22Rv1 (cell line): ENCODE measurements around the gene ATG9B.

Experiments
- H3K27ac ChIP-seq: fragments of 450-650 bp; 2 replicates; pipeline ENCODE4 v1.5.1; 2017
- ZFX ChIP-seq: fragments of 450-650 bp; IDR thresholded peaks from 2 replicates; pipeline ENCODE4 v1.6.1; 2017; ENCODE audit warnings: antibody characterized with exemption, borderline replicate concordance
- TF ChIP-seq, protein P1 (sequence below): fragments of 450-650 bp; IDR thresholded peaks from 2 replicates; pipeline ENCODE4 v1.5.1; 2017; ENCODE audit warnings: mild to moderate bottlenecking

ATG9B gene

DNA sequence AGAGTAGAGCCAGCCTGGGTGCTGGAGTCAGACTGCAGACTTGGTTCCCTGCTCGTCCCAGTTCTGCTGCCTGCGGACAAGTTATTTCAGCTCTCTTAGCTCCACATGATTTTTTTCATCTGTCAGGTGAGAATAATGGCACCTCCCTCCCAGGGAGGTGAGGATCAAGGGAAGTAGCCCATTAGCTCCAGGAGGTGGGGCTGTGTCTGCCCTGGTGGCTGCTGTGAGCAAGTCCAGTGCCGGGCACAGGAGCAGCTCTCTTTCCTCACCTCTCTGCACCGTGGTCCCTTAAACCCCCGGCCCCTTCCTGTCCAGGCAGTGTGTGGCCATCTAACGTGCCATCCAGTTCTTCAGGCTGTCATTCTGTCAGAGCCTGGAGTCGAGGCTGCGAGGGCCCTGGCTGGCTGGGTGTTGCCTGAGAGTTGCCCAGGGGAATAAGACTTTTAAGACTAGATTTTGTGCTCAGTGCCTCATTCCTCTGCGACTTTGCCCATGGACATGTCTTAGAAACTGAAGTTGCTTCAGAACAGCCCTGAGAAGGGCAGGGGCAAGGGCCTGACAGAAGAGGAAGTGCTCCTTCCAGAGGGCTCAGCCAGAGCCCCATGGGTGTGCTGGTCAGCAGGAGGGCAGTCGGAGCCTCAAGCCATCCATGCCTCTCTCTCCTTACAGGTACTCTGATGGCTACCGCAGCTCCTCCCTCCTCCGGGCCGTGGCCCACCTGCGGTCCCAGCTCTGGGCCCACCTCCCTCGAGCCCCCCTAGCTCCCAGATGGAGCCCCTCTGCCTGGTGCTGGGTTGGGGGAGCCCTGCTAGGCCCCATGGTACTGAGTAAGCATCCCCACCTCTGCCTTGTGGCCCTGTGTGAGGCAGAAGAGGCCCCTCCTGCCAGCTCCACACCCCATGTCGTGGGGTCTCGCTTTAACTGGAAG lies 8.9 kb upstream of the ATG9B start:
- no peak overlapping the region for H3K27ac ChIP-seq

DNA sequence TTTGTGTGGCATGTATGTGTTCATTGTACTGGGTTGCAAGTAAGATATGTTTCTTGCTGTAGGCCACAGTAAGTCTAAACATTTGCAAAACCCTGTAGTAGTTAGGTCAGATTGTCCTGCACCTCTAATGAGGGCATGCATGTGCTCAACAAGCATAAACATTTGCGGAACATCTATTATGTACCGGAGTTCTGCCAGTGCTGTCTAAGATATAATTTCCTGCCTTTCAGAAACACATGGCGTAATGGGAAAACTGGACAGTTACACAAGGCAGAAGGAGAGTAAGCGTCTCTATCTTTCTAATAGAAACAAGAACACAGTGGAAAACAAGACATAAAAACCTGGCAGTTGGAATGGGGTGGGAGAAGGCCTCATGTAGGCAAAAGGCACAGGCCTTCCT lies 6.7 kb upstream of the ATG9B start:
- no peak overlapping the region for H3K27ac ChIP-seq
- no peak for TF ChIP-seq ZFX
- TF ChIP-seq, protein P1, sequence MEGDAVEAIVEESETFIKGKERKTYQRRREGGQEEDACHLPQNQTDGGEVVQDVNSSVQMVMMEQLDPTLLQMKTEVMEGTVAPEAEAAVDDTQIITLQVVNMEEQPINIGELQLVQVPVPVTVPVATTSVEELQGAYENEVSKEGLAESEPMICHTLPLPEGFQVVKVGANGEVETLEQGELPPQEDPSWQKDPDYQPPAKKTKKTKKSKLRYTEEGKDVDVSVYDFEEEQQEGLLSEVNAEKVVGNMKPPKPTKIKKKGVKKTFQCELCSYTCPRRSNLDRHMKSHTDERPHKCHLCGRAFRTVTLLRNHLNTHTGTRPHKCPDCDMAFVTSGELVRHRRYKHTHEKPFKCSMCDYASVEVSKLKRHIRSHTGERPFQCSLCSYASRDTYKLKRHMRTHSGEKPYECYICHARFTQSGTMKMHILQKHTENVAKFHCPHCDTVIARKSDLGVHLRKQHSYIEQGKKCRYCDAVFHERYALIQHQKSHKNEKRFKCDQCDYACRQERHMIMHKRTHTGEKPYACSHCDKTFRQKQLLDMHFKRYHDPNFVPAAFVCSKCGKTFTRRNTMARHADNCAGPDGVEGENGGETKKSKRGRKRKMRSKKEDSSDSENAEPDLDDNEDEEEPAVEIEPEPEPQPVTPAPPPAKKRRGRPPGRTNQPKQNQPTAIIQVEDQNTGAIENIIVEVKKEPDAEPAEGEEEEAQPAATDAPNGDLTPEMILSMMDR, result no peak

More for the DNA sequence above, 8.9 kb upstream of the ATG9B start:
- TF ChIP-seq, protein P1, result no peak
- TF ChIP-seq ZFX, result no peak

DNA sequence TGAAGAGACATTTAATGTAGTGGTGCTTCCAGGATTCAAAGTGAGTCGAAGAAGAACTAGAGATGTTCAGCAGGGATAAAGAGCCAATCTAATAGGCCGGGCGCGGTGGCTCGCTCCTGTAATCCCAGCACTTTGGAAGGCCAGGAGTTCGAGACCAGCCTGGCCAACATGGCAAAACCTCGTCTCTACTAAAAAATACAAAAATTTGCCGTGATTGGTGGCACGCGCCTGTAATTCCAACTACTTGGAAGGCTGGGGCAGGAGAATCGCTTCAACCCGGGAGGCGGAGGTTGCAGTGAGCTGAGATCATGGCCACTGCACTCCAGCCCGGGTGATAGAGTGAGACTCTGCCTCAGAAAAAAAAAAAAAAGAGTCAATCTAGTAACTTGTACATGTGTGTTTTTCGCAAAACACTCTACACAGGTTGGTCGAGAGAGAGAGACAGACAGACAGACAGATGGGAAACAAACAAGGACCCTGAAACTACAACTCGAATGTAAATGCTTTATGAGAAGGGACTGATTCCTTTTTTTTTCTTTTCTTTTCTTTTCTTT lies 4.7 kb upstream of the ATG9B start:
- H3K27ac ChIP-seq, result peak overlapping the region; percentile 77
- TF ChIP-seq, protein P1, result peak; percentile 61
- TF ChIP-seq ZFX, result no peak

DNA sequence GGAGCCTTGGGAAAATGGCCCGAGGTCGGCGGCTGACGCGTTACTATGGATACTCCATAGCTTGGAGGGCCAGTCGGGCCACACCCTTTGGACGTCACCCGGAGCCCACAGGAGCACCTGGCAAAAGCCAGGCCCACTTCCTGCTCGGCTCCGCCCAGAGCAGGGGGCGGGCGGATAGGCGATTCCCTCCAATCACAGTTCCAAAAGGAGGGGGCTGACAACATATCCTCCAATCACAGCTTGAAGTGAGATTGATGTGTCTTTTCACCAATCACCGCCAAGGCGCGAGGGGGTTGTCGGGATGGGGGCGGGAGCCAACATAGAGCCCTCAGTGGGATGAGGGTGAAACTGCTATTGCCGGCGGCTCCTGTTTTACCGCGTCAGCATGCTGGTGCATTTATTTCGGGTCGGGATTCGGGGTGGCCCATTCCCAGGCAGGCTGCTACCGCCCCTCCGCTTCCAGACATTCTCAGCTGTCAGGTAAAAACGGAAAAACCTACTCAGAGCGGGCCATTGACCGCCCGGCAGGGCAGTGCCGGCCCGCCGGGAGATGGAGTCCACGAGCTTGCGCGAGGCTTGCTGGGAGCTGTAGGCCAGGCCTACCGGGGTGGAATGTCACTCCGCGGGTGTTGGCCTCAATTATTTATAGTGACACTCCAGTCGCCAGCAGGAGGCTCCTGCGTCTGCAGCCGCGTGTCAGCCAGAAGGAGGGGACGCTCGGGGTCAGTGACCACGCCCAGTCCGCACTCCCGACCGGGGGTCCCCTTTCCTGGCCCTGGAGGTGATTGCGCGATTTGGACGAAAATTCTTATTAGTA lies 4.0 kb upstream of the ATG9B start, which contains the start of gene ABCB8:
Gene ABCB8 (plus strand): TSS at position 320 of the 817 bp plus-strand sequence. CDS start 66 bp downstream, at position 386.
- H3K27ac ChIP-seq, result peak within 1 kb of the TSS; percentile 77
- TF ChIP-seq, protein P1, result peak; percentile 84
- TF ChIP-seq ZFX, result no peak

DNA sequence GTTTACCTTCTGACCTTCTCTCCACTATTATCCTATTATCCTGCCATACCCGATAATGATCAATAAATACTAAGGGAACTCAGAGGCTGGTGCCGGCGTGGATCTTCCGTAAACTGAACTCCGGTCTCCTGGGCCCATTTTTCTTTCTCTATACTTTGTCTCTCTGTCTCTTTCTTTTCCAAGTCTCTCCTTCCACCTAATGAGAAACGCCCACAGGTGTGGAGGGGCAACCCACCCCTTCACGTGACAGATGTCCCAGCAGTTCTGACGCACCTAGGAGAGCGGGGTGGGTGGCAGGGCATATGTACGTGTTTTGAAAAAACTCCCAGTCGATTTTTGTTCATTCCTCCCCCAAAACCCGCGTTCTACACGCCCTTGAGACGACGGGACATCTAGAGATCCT lies 3.4 kb upstream of the ATG9B start:
- peak overlapping the region; percentile 77 for H3K27ac ChIP-seq

DNA sequence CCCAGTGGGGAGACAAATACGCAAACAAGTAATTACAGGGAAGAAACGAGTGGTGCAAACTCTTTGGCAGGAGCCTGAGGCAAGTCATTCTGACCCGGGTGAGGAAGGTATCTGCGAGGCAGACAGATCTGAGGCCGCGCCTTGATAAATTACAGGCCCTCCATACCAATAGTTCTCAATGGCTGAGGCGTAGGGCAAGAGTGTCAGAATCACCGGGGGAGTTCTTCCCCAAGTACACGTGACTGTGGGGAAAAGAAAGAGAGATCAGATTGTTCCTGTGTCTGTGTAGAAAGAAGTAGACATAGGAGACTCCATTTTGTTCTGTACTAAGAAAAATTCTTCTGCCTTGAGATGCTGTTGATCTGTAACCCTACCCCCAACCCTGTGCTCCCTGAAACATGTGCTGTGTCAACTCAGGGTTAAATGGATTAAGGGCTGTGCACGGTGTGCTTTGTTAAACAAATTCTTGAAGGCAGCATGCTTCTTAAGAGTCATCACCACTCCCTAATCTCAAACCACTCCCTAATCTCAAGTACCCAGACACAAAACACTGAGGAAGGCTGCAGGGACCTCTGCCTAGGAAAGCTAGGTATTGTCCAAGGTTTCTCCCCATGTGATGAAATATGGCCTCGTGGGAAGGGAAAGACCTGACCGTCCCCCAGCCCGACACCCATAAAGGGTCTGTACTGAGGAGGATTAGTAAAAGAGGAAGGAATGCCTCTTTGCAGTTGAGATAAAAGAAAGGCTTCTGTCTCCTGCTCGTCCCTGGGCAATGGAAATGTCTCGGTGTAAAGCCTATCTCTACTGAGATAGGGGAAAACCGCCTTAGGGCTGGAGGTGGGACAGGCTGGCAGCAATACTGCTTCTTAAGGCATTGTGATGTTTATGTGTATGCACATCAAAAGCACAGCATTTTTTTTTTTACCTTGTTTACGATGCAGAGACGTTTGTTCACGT lies 2.8 kb upstream of the ATG9B start:
- H3K27ac ChIP-seq, result peak overlapping the region; percentile 77

DNA sequence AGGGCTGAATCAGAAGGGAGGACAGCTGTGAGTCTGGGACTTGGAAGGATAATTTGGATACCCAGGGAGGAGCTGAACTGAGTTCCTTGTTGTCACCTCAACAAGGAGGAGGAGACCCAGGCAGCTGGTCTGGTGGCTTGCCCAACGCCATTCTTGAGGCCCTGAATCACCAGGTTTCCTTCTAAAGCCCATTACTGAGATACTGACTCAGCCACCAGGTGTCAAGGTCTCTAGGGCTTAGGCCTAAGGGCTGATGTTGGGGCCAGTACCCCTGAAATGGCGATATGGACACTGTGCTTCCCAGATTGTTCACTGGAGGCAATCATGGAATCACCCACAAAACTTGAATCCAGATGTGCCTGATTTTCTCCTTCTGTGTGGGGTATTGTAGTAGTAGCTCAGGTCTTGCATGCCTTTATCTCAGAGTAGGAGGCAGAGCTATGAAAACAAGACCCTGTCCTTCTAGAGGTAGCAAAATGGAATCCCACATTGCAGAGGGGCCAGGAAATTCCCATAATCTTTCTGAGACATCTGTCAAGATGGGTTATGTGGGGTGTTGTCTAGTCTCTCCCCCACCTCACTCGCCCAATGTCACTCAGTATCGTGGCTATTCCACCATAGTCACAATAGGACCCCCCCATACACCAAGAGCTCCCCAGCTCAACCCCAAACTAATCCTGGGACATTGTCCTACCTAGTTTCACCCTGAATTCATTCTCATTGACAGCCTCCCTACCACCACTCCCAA lies 1.8 kb upstream of the ATG9B start:
- TF ChIP-seq, protein P1, result no peak
- no peak for TF ChIP-seq ZFX
- H3K27ac ChIP-seq, result peak overlapping the region; percentile 77; the same call in 1 of the 2 replicates
